Mesenteric fat pad (tissue), 1 donor: ENCODE measurements around the gene KLHL7. TPM values are rescaled to one million over a fixed set of nuclear protein-coding genes. Genes with fewer than 3 reads are reported as not detected.

Experiments
- DNase-seq: peaks from one replicate; pipeline ENCODE4 v3.0.0-alpha.2; 2020; ENCODE audit warnings: low spot score
- long read RNA-seq: library from polyadenylated mRNA; unstranded; transcript quantifications from one replicate; pipeline ENCODE4 v2.0.0, GENCODE V29; 2020
- total RNA-seq: library from RNA; stranded (reverse); fragmentation: NEBNext Ultra II Directional; extraction: Animal tissue kit (Norgen Biotek cat#: 25700); gene quantifications from one replicate; pipeline ENCODE4 v1.2.1, GENCODE V29; 2021
- donor health status: DM: yes; HTN: yes; CAD: no.

KLHL7 gene, protein sequence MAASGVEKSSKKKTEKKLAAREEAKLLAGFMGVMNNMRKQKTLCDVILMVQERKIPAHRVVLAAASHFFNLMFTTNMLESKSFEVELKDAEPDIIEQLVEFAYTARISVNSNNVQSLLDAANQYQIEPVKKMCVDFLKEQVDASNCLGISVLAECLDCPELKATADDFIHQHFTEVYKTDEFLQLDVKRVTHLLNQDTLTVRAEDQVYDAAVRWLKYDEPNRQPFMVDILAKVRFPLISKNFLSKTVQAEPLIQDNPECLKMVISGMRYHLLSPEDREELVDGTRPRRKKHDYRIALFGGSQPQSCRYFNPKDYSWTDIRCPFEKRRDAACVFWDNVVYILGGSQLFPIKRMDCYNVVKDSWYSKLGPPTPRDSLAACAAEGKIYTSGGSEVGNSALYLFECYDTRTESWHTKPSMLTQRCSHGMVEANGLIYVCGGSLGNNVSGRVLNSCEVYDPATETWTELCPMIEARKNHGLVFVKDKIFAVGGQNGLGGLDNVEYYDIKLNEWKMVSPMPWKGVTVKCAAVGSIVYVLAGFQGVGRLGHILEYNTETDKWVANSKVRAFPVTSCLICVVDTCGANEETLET
- total RNA-seq: 18.9 TPM
- long read RNA-seq, full-length matches to known transcripts: 21 of 29 reads
- long read RNA-seq, partial matches to known transcripts: 2 of 29 reads
- long read RNA-seq, other reads (novel, unspliced or antisense): 6 of 29 reads

DNA sequence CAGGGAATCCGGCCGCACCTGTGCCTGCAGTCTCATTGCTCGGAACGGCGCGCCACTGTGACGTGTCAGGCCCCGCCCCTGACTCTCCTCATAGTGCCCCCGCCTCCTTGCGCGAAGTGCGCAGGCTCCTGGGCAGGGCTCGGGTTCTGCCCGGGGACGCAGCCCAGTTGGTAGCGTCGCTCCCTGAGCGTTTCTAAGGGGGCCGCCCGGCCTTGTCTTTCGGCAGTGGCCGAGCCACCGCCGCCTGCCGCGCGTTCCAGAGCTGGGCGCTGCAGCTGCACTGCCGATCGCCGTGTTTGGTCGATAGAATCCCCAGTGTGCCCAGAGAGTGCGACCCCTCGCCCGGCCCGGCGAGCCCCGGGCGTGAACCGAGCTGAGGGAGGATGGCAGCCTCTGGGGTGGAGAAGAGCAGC, at the start of gene KLHL7:
TSS of gene KLHL7 (plus strand) at position 142 of the 413 bp plus-strand sequence. CDS start at position 384, 242 bp downstream.
- DNase-seq: peak; percentile 98

- no peak for DNase-seq
Measured at GRCh38 chr7:23058408-23059096, 47.0 kb upstream of the KLHL7 start.

GRCh38 chr7:23061327-23061726, 44.3 kb upstream of the KLHL7 start:
- DNase-seq: no peak

DNA sequence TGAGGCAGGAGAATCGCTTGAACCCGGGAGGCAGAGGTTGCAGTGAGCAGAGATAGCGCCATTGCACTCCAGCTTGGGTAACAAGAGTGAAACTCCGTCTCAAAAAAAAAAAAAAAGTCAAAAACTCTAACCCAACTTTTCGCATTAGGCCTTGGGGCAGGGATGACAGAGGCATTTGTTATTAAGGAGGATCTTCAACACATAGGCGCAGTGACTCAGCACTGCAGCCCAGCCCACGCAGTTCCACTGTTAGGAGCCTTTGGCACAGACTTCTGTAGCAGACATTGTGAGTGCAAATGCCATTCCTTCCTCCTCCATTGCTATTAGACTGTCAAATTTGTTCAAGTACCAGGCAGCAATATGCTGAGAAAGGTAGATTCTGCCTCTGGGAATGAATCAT, 43.1 kb upstream of the KLHL7 start:
- DNase-seq: no peak

DNA sequence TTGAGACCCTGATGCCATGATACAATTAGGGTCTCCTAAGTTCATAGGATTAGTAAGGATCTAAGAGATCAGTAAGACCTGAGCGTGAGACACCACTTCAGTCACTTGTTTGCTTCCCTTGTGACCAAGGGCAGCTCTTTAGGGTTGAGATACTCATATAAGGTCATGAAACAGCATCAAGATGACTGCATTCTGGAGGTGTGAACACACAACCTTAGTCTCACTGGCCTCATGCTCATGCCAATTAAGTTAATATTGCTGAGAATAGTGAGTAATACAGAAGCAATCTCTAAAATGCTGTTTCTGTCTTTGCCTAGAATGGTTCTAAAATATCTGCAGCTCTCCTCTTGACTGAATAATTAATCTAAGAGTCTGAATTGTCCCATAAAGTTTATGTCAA, 39.6 kb upstream of the KLHL7 start:
- DNase-seq: no peak

- DNase-seq: no peak
Measured at GRCh38 chr7:23067271-23067670, 38.3 kb upstream of the KLHL7 start.

GRCh38 chr7:23072048-23072447, 33.5 kb upstream of the KLHL7 start:
- no peak for DNase-seq

GRCh38 chr7:23072922-23073321, 32.7 kb upstream of the KLHL7 start:
- no peak for DNase-seq

- DNase-seq: no peak
Measured at GRCh38 chr7:23074443-23075261, 30.9 kb upstream of the KLHL7 start.

DNA sequence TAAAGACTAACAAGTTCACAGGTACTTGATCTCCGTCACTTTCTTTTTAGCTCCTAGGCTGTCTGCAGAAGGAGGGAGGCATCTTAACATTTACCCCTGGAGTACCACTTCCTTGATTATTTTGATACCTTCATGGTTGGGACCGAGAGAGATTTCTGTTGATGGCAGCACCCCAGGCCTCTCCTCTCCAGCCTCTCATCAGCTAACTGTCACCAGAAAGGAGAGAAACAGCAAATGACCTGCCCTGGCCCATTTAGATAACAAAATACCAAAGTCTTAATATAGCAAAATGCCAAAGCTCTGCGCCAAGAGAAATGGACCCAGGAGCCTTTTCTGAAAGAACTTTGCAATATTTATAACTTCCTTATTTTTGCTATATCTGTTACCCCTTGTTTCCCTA, 30.0 kb upstream of the KLHL7 start:
- no peak for DNase-seq

- no peak for DNase-seq
Measured at GRCh38 chr7:23076772-23077171, 28.8 kb upstream of the KLHL7 start.

DNA sequence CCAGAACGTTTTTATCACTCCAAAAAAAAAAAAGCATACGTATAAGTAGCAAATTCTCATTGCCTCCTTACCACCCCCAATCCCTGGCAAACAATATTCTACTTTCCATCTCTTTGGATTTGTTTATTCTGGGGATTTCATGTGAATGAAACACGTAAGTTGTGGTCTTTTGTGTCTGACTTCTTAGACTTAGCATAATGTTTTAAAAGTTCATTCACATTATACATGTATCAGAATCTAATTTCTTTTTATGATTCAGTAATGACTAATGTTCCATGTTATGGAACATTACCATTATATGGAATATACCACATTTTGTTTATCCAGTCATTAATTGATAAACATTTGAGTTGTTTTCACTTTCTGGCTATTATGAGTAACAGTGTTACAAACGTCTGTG, 12.5 kb upstream of the KLHL7 start:
- DNase-seq: no peak

- no peak for DNase-seq
Measured at GRCh38 chr7:23093546-23093945, 12.0 kb upstream of the KLHL7 start.

DNA sequence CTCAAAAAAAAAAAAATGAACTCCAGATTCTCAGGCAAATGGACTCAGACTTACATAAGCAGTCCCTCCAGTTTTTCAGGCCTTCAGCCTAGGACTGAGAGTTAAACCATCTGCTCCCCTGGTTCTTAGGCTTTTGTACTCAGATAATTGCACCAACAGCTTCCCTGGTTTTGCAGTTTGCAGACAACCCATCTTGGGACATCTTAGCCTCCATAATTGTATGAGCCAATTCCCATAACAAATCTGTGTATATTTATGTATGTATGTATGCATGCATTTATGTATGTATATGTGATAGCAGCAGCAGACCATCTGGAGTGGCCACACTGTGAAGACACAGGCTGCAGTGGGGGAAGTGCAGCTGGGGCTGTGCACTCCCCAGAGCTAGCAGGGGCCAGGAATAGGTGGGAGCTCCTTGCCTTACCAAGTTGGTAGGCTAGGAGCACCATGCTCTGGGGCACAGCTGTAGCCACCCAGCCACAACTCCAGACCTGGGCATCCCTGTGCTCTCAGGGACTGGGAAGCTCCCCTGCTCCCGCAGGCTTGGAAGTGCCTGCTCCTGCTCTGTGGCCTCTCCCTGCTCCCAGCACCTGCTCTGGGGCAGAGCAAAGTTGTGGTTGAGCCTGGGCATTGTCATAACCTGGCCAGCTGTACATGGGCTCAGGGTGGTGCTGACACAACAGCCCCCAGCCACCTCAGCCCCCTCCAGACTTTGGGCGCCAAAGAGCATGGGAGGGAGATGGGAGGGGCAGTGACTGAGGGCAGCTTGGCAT, 8.9 kb upstream of the KLHL7 start:
- DNase-seq: no peak

GRCh38 chr7:23098029-23098428, 7.6 kb upstream of the KLHL7 start:
- no peak for DNase-seq

GRCh38 chr7:23098460-23098859, 7.1 kb upstream of the KLHL7 start:
- no peak for DNase-seq

DNA sequence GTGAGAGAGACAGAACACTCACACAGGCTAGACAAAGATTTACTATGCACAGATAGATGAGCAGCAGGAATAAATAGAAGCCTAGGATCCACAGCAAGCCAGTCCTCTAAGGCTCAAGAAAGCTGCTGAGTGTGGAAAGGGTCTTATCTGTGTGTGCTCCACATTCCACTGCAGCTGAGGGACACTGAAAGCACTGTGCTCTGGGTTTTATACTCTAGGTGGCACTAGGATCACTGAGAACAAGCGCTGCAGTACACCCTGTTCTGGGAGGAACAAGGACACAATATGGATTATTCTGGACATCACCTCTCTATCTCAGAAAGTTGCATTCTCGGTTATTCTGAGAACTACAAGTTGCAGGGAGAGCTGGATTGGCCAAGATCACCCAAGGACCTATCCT, 4.9 kb upstream of the KLHL7 start:
- DNase-seq: no peak

DNA sequence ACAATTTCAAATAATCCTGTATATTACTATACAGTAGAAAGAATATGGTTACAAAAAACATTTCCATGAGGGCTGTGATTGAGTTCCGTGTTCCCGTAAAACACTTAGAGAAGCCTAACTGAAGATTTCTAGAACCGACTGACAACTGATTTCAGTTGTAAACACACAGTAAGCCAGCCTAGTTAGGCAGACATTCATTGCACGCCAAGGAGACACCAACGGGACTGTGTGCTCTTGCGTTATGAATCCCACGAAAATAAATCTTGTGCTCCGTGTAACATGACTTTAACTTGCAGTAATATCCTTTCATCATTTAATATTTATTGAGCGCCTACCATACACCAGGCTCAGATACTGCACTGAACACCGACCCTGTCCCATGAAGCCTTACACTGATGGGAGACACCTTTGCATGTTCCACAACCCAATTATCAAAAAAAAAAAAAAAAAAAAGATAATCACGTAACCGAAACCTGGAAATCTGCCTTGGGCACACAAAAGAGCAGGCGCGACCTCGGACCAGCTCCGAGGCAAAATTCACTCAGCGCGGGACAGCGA, 420 bp upstream of the KLHL7 start:
- no peak for DNase-seq

DNA sequence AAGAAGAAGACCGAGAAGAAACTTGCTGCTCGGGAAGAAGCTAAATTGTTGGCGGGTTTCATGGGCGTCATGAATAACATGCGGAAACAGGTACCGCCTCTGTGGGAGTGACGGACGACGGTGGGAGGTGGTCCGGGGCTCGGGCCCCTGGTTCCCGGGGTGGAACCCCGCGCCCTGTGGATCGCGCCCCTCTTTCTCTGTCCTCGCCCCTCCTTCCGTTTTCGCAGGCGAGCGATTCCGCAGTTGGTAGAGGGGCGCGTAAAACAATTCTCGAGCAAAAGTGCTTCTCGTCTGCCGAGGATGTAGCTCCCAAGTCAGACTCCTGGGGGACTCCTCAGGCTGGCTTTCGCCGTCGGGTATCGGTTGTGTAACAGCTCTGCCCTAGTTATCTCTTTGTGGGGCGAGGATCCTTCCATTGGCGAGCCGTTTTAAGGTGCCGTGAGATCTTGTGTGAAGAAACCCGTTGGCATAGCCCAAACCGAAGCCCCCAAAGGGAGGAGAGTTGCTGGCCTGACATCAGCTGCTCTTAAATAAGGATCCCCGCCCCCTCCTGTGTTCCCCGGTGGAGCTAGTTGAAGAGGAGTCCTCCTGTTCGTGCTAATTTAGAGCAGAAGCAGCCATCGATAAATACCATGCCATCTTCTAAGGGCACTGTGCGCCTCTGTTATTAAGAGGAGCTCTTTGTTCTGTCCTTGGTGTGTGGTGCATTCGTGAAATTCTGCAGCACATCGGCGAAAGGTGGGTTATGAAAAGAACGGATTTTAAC, 655 bp downstream of the KLHL7 start:
- DNase-seq: no peak
